Stimulated activated CD4-positive, alpha-beta T cell treated with anti-CD3 and anti-CD28 coated beads, Interleukin-15, amount 100 ng/mL, for 24 hours (primary cell): ENCODE data around the gene CEP128.

Source experiments
- DNase-seq: peaks from one replicate; pipeline ENCODE4 v3.0.0-alpha.2; 2020

Gene CEP128

GRCh38 chr14:80535171-80535570 lies 406.4 kb downstream of the CEP128 start:
- DNase-seq: no peak

DNA sequence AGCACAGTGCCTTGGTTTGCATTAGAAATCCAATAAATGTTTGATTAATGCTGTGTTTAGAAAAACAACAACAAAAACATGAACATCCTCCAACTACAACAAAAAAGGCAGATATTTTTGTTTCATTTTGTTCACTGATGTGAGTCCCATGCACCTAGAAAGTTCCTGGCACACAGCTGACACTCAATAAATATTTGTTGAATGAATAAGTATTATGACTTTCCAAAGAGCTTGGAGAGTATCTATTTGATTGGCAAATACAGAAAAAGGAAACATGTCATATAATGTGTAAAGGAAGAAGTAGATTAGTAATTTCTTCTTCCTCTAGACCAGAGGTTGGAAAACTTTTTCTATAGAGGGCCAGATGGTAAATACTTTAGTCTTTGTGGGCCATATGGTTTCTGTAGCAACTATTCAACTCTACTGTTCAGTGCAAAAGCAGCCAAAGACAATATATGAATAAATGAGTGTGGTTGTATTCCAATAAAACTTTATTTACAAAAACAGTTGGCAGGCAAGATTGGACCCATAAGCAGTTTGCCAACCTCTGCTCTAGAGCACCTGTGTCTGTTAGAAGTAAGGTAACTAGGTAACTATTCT lies 417.9 kb downstream of the CEP128 start:
- no peak for DNase-seq

DNA sequence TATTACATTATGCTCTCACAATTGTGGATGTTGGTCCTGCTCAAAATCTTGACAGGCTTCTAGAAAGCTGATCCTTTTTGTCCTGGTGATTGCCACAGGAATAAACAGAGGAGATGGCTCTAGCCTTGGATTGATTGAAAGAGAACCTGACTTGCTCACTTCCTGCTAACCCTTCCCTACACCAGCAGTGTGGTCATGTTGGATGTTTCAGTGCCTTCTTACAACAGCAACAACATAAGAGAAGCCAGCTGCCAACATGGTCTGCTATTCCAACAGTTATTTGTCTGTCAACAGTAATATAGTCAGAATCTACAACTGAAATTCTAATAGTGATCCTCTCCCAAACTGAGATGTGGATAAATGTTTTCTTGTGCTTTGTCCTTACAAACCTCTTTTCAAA lies 418.6 kb downstream of the CEP128 start:
- no peak for DNase-seq

- DNase-seq: no peak
These were observed 419.1 kb downstream of the CEP128 start for GRCh38 chr14:80522411-80522810.

- DNase-seq: no peak
These were observed 420.1 kb downstream of the CEP128 start for GRCh38 chr14:80521456-80521855.

GRCh38 chr14:80519002-80519401 lies 422.5 kb downstream of the CEP128 start:
- no peak for DNase-seq

- no peak for DNase-seq
These were observed 423.4 kb downstream of the CEP128 start for GRCh38 chr14:80518173-80518572.

GRCh38 chr14:80507292-80507869 lies 434.2 kb downstream of the CEP128 start:
- no peak for DNase-seq

DNA sequence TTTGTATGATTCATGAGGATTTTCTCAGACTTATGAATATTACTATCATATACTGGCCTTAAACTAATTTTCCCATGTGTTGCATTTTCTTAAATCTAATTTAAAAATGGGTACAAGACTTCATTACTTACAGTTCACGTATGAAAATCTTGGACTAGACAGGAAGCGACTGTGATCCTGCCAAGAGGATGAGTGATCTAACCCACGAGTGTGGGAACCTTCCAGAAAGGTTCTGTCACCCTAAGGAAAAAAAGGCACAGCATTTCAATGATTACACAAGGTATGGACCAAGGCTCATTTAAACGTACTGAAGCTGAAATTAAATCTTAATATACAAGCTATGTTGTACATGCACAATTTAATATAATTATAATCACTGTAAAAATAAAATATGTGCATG lies 436.8 kb downstream of the CEP128 start:
- no peak for DNase-seq

- DNase-seq: no peak
These were observed 443.0 kb downstream of the CEP128 start for GRCh38 chr14:80498533-80498932.

- DNase-seq: no peak
These were observed 445.4 kb downstream of the CEP128 start for GRCh38 chr14:80496090-80496489.

- no peak for DNase-seq
These were observed 446.8 kb downstream of the CEP128 start for GRCh38 chr14:80494769-80495168.

GRCh38 chr14:80493620-80494019 lies 447.9 kb downstream of the CEP128 start:
- no peak for DNase-seq

- DNase-seq: no peak
These were observed 449.9 kb downstream of the CEP128 start for GRCh38 chr14:80491650-80492049.

DNA sequence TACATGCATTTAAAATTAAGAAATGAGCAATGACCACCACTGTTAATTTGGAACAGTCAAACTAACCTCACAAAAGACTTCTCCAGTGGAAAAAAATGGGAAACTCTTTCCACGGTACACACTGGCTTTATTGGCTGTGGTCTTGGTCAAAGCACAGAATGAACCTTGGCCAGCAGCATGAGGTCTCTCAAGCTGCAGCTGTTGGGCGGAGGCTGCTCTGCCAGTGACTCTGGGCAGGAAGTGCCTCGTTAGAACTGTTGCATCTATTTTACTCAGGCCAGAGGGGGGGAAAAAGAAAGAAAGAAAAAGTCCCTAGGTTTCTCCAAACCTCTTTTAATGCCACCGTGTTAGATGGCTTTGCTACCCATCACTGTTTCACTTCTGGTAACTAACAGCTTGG lies 450.4 kb downstream of the CEP128 start:
- DNase-seq: no peak

DNA sequence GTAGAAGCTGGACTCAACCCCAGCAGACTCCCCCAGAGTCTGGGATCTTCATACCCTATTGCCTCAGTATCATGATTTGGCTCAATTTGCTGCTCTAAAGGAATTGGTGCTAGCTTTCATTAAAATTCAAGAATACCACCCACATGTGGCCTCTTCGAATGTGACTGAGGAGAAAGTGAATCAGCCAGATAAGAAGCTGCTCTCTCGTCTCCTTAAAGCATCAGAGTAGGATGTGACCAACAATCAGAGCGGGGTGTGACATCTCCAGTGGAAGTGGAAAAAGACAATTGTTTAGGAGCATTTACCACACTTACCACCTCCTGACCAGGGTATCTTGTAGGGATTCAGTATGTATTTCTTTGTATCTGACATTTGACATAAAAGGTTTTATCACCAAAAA lies 452.0 kb downstream of the CEP128 start:
- no peak for DNase-seq

- no peak for DNase-seq
These were observed 455.8 kb downstream of the CEP128 start for GRCh38 chr14:80485764-80486163.

DNA sequence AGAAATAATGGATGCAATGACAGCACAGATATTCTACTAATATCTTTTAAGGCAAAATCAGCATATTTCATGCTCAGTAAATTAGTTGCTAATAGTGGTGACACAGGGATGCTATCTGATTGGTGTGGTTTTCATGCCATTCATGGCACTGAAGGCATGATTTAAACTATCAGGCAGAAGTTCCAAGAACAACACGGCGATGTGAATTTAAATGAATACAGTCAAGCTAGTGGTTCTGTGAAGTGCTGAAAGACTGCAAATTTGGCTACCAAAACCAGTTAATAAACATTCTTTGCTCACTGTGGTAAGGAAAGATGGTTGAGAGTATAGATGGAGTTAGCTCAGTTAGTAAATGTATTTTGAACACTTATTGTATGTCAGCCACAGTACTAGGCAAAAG lies 458.2 kb downstream of the CEP128 start:
- no peak for DNase-seq

- no peak for DNase-seq
These were observed 464.0 kb downstream of the CEP128 start for GRCh38 chr14:80477388-80478160.

- no peak for DNase-seq
These were observed 466.5 kb downstream of the CEP128 start for GRCh38 chr14:80475074-80475473.

DNA sequence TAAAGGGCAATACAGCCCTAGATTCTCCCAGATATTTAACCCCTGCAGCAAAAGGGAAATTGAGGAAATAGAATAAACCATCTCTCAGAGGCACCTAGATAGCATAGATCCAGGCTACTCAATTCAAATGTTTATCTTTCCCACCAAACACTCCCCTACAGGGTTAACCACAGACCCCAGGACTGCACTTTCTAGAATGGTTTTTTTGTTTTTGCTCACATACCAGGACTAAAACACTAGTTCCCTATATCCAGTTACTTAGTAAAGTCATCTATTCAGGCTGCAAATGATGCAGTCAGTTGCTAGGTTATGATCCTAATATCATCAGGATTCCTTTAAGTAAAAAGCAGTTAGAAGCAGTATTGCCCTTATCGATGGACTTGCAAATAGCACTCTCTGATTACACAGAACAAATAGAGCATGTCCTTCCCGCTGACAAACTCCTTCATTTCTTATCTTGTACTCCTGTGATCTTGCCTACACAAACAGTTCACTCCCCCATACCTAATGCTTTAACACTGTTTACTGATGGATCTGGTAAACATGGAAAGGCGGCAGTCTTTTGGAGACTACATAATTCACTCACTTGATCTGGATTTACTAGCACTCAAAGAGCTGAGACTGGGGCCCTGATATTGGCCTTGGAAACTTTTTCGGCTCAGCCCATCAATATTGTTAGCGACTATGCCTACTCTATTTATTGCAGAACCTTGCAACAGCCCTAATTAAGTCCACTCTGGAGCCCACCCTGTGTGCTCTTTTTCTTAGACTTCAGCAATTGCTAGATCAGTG lies 473.0 kb downstream of the CEP128 start:
- no peak for DNase-seq

DNA sequence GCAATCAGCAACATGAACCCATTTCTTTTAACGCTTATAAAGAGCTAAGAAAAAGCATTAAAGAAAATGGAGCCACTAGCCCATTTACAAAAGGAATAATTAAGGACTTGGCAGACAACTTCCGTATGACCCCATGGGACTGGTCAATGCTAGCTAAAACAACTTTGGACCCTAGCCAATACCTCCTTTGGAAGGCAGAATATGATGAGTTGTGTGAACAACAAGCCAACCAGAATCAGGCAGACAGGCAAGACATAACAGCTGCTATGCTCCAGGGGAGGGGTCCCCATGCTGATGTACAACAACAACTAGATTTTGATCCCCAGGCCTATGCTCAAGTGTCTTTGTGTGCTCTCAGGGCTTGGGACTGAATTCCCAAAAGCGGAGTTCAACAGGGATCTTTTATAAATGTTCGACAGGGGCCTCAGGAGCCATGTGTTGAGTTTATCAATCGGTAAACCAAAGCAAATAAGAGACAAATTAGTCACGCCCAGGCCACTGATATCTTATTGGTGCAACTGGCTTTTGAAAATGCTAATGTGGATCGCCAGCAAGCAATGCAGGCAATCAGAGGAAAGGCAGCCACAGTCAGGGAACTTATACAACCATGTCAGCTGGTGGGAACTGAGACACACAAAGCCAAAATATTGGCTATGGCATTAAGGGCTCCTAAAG lies 475.9 kb downstream of the CEP128 start:
- no peak for DNase-seq

DNA sequence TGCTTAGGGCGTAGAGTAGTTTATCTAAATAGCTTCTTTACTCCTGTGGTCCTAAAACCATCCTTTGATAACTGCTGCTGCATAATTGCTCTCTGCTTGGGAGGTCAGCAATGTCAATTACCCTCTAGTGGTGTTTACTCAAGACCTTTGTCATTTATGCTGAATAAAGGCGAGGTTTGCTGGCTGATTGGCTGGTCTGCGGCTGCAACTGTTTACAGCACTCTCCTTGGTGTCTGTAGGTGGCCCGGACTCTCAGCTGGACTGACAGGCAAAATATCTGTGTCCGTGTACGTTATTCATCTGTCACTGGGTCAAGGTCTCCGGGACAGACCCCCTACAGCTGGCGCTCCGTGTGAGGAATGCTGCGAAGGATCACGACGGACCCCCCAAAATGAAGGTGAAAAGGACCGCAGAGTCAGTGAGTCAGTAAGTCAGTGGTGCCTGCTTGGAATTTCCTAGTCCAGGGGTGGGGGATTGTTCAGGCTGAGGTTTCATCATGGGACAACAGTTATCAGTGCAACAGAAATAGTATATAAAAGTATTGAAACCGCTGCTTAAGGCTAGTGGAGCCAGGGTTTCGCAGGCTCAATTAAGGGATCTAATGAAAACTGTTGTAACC lies 476.9 kb downstream of the CEP128 start:
- DNase-seq: no peak
